ENCODE results near the gene LHX3. TPM values are rescaled to one million over a fixed set of nuclear protein-coding genes. Genes with fewer than 3 reads are reported as not detected.

The LHX3 gene
- total RNA-seq, 1 experiment from 2014 or later = not detected

DNA sequence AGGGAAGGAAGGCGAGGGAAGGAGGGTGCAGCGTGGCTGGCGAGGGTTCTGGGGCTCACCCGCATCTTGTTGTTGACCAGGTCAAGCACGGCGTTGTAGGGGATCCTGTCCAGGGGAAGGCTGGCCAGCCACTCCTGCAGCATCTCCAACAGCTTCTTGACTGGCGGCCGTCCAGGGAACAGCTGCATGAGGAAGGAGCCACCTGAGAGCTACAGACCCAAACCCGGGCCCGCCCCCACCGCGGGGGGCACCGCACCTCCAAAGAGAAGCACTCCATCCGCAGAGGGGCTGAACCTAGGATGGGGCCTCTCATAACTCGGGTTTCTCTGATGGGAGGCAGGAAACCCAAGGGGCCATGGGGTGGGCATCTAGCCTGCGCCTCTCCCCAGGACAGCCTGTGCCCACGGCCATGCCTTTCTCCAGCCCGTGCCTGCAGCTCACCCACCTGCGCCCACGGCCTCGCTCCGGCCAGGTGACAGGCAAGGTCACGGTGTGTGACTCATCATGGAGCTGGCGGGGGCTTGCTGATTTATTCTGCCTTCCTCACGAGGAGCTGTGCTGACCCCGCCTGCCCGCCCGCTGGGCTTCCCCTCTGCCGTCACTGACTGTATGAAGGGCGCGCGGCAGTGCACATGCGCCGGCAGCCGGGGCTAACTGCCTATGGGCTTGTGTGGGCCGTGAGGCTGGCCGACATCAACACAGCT, 11.8 kb upstream of the LHX3 start:
- Histone ChIP-seq H3K9me3 (ENCODE audit: control insufficient read depth, low read depth, low read length) (no peaks in the 10 kb centered on the region), H2BK5ac (ENCODE audit: insufficient read length, low read length) (no peak overlapping the region), H4K8ac (replicated peaks; ENCODE audit: insufficient read length, low read depth, low read length) (no peak overlapping the region), H3K14ac (ENCODE audit: insufficient read depth, low read length) (no peak overlapping the region), H2AFZ (ENCODE audit: low read length) (no peak overlapping the region), H3K27me3 (ENCODE audit: insufficient read depth, low read length) (no peaks in the 10 kb centered on the region), H4K20me1 (ENCODE audit: control insufficient read depth, insufficient read depth, insufficient read length) (no peaks in the 10 kb centered on the region), H3K23ac (ENCODE audit: insufficient read length, low read depth, low read length) (no peak overlapping the region), H2BK15ac (ENCODE audit: low read depth, low read length) (no peak overlapping the region), H4K5ac (ENCODE audit: insufficient read length, low read depth, low read length) (no peak overlapping the region), H3K79me2 (ENCODE audit: insufficient read depth, low read length) (no peaks in the 10 kb centered on the region), H3K4me1 (ENCODE audit: insufficient read depth, low read length) (no peaks in the 10 kb centered on the region), H3K18ac (ENCODE audit: insufficient read length, low read depth, low read length) (no peak overlapping the region), H3K27ac (ENCODE audit: insufficient read length, low read depth, low read length) (no peak overlapping the region), H3T11ph (ENCODE audit: low read length) (no peak overlapping the region), H3K4me2 (ENCODE audit: insufficient read depth, insufficient read length, low read length) (no peak overlapping the region), H4K91ac (ENCODE audit: insufficient read length, low read depth, low read length) (no peak overlapping the region), H2BK120ac (ENCODE audit: low read depth, low read length, poor library complexity, severe bottlenecking) (no peak overlapping the region), H2AK5ac (ENCODE audit: insufficient read length, low read length) (no peak overlapping the region), H2BK20ac (ENCODE audit: low read depth, low read length, poor library complexity, severe bottlenecking) (no peak overlapping the region), H3K79me1 (ENCODE audit: insufficient read depth, low read depth, low read length, poor library complexity, severe bottlenecking) (no peaks in the 10 kb centered on the region), H3K56ac (ENCODE audit: insufficient read length, low read depth, low read length) (no peak overlapping the region), H3K4ac (ENCODE audit: low read depth, low read length) (no peak overlapping the region), H2BK12ac (ENCODE audit: insufficient read length, low read depth, low read length) (no peak overlapping the region), H3K9ac (ENCODE audit: extremely low read depth, insufficient read length, low read length) (no peak overlapping the region), H3K23me2 (ENCODE audit: insufficient read length, low read depth, low read length, poor library complexity, severe bottlenecking) (no peaks in the 10 kb centered on the region)
- H3K4me3 Mint-ChIP-seq = no peak overlapping the region
- TF ChIP-seq, protein P1, sequence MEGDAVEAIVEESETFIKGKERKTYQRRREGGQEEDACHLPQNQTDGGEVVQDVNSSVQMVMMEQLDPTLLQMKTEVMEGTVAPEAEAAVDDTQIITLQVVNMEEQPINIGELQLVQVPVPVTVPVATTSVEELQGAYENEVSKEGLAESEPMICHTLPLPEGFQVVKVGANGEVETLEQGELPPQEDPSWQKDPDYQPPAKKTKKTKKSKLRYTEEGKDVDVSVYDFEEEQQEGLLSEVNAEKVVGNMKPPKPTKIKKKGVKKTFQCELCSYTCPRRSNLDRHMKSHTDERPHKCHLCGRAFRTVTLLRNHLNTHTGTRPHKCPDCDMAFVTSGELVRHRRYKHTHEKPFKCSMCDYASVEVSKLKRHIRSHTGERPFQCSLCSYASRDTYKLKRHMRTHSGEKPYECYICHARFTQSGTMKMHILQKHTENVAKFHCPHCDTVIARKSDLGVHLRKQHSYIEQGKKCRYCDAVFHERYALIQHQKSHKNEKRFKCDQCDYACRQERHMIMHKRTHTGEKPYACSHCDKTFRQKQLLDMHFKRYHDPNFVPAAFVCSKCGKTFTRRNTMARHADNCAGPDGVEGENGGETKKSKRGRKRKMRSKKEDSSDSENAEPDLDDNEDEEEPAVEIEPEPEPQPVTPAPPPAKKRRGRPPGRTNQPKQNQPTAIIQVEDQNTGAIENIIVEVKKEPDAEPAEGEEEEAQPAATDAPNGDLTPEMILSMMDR (conservative IDR thresholded peaks at IDR 0.05) = no peak
- no peaks in the 10 kb centered on the region for H3K27me3 Mint-ChIP-seq (ENCODE audit: low read depth)
- no peak for DNase-seq
- H3K36me3 Mint-ChIP-seq (ENCODE audit: insufficient read depth in 1 of 3, low read depth in 3 of 3) = peaks cover 32 to 63% (median 45%) of the 10 kb centered on the region in 3 experiments
- H3K9me3 Mint-ChIP-seq = no peaks in the 10 kb centered on the region; a peak in 1 of 5 replicates
- no CpG with 5 or more reads among the region's 37 CpGs for WGBS (ENCODE audit: extremely low coverage, insufficient read length, low lambda C conversion rate)
- no peak overlapping the region for H3K27ac Mint-ChIP-seq
- no peaks in the 10 kb centered on the region for H3K4me1 Mint-ChIP-seq

All from H9 (cell line).